ENCODE results near the gene TLE4.

DNA sequence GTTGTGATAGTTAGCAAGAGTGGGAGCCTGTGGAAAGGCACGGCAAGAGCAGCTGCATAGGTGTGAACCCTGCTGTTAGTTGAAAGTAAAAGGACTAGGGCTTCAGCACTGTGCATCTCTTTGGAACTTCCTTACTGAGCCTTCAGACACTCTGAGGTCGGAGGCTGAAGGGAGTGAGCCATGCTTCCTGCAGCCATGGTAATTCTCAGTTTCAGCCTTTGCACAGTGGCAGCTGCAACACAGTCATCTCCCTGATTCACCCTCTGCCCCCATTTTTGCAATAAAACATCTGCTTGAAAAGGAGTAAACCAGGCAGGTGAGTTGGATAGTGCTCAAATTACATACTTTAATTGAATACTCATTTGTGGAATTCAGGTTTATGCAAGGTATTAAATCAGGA, 6.5 kb upstream of the TLE4 start:
- TF ChIP-seq, protein P1, sequence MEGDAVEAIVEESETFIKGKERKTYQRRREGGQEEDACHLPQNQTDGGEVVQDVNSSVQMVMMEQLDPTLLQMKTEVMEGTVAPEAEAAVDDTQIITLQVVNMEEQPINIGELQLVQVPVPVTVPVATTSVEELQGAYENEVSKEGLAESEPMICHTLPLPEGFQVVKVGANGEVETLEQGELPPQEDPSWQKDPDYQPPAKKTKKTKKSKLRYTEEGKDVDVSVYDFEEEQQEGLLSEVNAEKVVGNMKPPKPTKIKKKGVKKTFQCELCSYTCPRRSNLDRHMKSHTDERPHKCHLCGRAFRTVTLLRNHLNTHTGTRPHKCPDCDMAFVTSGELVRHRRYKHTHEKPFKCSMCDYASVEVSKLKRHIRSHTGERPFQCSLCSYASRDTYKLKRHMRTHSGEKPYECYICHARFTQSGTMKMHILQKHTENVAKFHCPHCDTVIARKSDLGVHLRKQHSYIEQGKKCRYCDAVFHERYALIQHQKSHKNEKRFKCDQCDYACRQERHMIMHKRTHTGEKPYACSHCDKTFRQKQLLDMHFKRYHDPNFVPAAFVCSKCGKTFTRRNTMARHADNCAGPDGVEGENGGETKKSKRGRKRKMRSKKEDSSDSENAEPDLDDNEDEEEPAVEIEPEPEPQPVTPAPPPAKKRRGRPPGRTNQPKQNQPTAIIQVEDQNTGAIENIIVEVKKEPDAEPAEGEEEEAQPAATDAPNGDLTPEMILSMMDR (IDR thresholded peaks at IDR 0.05) = no peak
- TF ChIP-seq POLR2A (IDR thresholded peaks at IDR 0.05) = no peak

Measured in stomach (tissue), 4 donors.